K562 (cell line): ENCODE data around the gene SRGN. TPM values are rescaled to one million over a fixed set of nuclear protein-coding genes. Genes with fewer than 3 reads are reported as not detected.

Source experiments
- ATF3 ChIP-seq, 2 experiments: fragments of 450-650 bp in 1 of 2; sonication (generic) in 1 of 2; formaldehyde crosslinking in 1 of 2; IDR thresholded peaks in 1 of 2; conservative IDR thresholded peaks in 1 of 2; 2 replicates each; pipeline versions ENCODE4 v1.6.1 to v1.8.1; 2016 to 2023; ENCODE audit warnings: mild to moderate bottlenecking in 2 of 2, moderate library complexity in 2 of 2, inconsistent platforms in 1 of 2, missing genetic modification reagents in 1 of 2
- BCOR ChIP-seq: fragments of 450-650 bp; IDR thresholded peaks from 2 replicates; pipeline ENCODE4 v1.6.1; 2016
- CBX1 ChIP-seq: sonication (generic); IDR thresholded peaks from 2 replicates; pipeline ENCODE4 v1.6.1; 2016; ENCODE audit warnings: antibody characterized with exemption, low read depth, mild to moderate bottlenecking
- CREB1 ChIP-seq, 2 experiments: sonication (generic) in 1 of 2; formaldehyde crosslinking in 1 of 2; IDR thresholded peaks; 2 replicates each; pipeline versions ENCODE4 v1.6.1 to v1.8.0; 2012 to 2022; ENCODE audit warnings: inconsistent platforms in 1 of 2, mild to moderate bottlenecking in 1 of 2, missing genetic modification reagents in 1 of 2, moderate library complexity in 1 of 2
- EGR1 ChIP-seq: fragments of 450-650 bp; conservative IDR thresholded peaks from 2 replicates; pipeline ENCODE4 v1.6.1; 2017; ENCODE audit warnings: mild to moderate bottlenecking
- ETV5 ChIP-seq: sonication (generic); formaldehyde crosslinking; IDR thresholded peaks from 2 replicates; pipeline ENCODE4 v1.4.0; 2020; ENCODE audit warnings: low read depth, mild to moderate bottlenecking, missing genetic modification reagents
- FOXA3 ChIP-seq, 2 experiments: fragments of 450-650 bp in 1 of 2; sonication (generic) in 1 of 2; formaldehyde crosslinking; IDR thresholded peaks in 1 of 2; conservative IDR thresholded peaks in 1 of 2; 2 replicates each; pipeline versions ENCODE4 v1.4.0 to v1.8.0; 2020 to 2022; ENCODE audit warnings: mild to moderate bottlenecking in 2 of 2, missing genetic modification reagents in 1 of 2
- KDM1A ChIP-seq, 2 experiments: fragments of 450-650 bp; IDR thresholded peaks; 2 replicates each; pipeline ENCODE4 v1.6.1; 2016; ENCODE audit warnings: mild to moderate bottlenecking in 2 of 2
- LCOR ChIP-seq: sonication (generic); formaldehyde crosslinking; IDR thresholded peaks from 2 replicates; pipeline ENCODE4 v1.8.0; 2022; ENCODE audit warnings: mild to moderate bottlenecking, missing genetic modification reagents
- MYBL2 ChIP-seq, 2 experiments: fragments of 450-650 bp in 1 of 2; sonication (generic) in 1 of 2; formaldehyde crosslinking in 1 of 2; IDR thresholded peaks; 2 replicates each; pipeline versions ENCODE4 v1.6.1 to v1.8.1; 2017 to 2022; ENCODE audit warnings: borderline replicate concordance in 1 of 2, inconsistent platforms in 1 of 2, low read depth in 1 of 2, mild to moderate bottlenecking in 1 of 2, missing genetic modification reagents in 1 of 2, moderate library complexity in 1 of 2
- RBM25 ChIP-seq: fragments of 200-400 bp; formaldehyde crosslinking; IDR thresholded peaks from 2 replicates; pipeline ENCODE4 v1.6.1; 2018; ENCODE audit warnings: low read length, low read depth, moderate library complexity; ENCODE audit not compliant: severe bottlenecking
- RCOR1 ChIP-seq, 2 experiments: IDR thresholded peaks; 2 replicates each; pipeline ENCODE4 v1.6.1; 2012; ENCODE audit warnings: low read depth in 2 of 2, low read length in 2 of 2, borderline replicate concordance in 1 of 2, improper control_type of control experiment in 1 of 2
- THAP12 ChIP-seq: fragments of 250-450 bp; sonication (Bioruptor Pico); IDR thresholded peaks from 2 replicates; pipeline ENCODE4 v1.9.0; 2021; ENCODE audit warnings: mild to moderate bottlenecking, inconsistent platforms
- ZNF121 ChIP-seq: sonication (generic); formaldehyde crosslinking; conservative IDR thresholded peaks from 2 replicates; pipeline ENCODE4 v1.8.0; 2022; ENCODE audit warnings: missing genetic modification reagents
- ZNF384 ChIP-seq: IDR thresholded peaks from 2 replicates; pipeline ENCODE4 v1.6.1; 2012; ENCODE audit warnings: low read depth, low read length, improper control_type of control experiment
- polyA plus RNA-seq, 8 experiments: library from polyadenylated mRNA; depleted of rRNA in 4 of 8; stranded (reverse) in 5 of 8; unstranded in 3 of 8; fragments of >200 nt; fragmentation: Nextera tagmentation in 2 of 8; fragmentation: Illumina TruSeq in 1 of 8; extraction: Ambion mirVana in 2 of 8; extraction: Trizol in 1 of 8; gene quantifications; 2 replicates each; pipeline versions ENCODE4 v1.2.1 to v1.2.3, GENCODE V29; 2011 to 2014; ENCODE audit warnings: inconsistent platforms in 1 of 8, missing spikeins in 1 of 8
- total RNA-seq, 7 experiments: library from RNA; depleted of rRNA in 6 of 7; stranded (reverse); fragments of >200 nt in 6 of 7; fragmentation: Illumina TruSeq in 2 of 7; extraction: Trizol in 2 of 7; gene quantifications; 2 replicates each; pipeline versions ENCODE4 v1.2.1 to v1.2.3, GENCODE V29; 2011 to 2021; ENCODE audit warnings: low replicate concordance in 1 of 7

The SRGN gene
- total and polyA plus RNA-seq, 9 of the 15 experiments (the other 6 are each of a cell fraction or from before 2014, with no cell fraction given): 136 to 304 (median 180) TPM

DNA sequence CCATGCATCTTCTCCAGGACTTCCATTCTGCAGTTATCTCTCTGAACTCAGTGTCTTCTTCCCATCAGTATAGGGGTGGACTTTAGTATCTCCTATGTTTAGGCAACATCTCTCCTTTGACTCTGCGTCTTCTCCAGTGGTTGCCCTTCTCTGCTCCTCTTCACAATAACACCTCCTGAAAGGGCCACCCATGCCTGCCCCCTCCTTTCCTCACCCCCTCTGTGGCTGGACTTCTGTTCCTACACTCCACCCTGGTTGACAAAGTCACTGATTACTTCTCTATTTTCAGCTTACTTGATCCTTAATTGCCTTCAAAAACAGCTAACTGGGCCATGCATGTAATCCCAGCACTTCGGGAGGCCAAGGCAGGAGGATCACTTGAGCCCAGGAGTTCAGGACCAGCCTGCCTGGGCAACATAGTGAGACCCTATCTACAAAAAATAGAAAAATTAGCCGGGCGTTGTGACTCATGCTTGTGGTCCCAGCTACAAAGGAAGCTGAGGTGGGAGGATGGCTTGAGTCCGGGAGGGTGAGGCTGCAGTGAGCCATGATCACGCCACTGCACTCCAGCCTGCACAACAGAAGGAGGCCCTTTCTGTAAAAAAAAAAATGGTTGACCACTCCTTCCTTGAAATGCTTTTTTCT lies 13.7 kb downstream of the SRGN start (continued):
- TF ChIP-seq ETV5 (CRISPR knock-in tag): 0 out of 2 replicates have a peak, but pooled peaks have one; percentile 21
- peak; percentile 53 for TF ChIP-seq ATF3 (IDR thresholded peaks at IDR 0.05)
- no peak for TF ChIP-seq ATF3 (CRISPR knock-in tag; conservative IDR thresholded peaks at IDR 0.05)
- no peak for TF ChIP-seq MYBL2 (IDR thresholded peaks at IDR 0.05; ENCODE audit: low read depth)
- no peak for TF ChIP-seq MYBL2 (CRISPR knock-in tag; IDR thresholded peaks at IDR 0.05; ENCODE audit: borderline replicate concordance)
- TF ChIP-seq ZNF121 (CRISPR knock-in tag): peak; percentile 100
- TF ChIP-seq CBX1: 0 out of 2 replicates have a peak, but pooled peaks have one; percentile 35
- 0 out of 4 replicates have a peak, but pooled peaks of 1 of the 2 experiments have one; percentile 24 for TF ChIP-seq RCOR1 (IDR thresholded peaks at IDR 0.05; ENCODE audit: borderline replicate concordance in 1 of 2, low read depth in 2 of 2, low read length in 2 of 2)
- TF ChIP-seq BCOR: peak; percentile 67; the same call in 1 of the 2 replicates
- peak; percentile 76 for TF ChIP-seq RBM25
- no peak for TF ChIP-seq FOXA3 (CRISPR knock-in tag; conservative IDR thresholded peaks at IDR 0.05 in 1 of 2, IDR thresholded peaks at IDR 0.05 in 1 of 2)
- 0 out of 2 replicates have a peak, but pooled peaks have one; percentile 26 for TF ChIP-seq EGR1
- 0 out of 2 replicates have a peak, but pooled peaks have one; percentile 47 for TF ChIP-seq LCOR
- TF ChIP-seq ZNF384: peak; percentile 81
- no peak for TF ChIP-seq CREB1 (IDR thresholded peaks at IDR 0.05)
- TF ChIP-seq CREB1 (CRISPR knock-in tag; IDR thresholded peaks at IDR 0.05): no peak
- no peak for TF ChIP-seq THAP12 (CRISPR knock-in tag)
- TF ChIP-seq KDM1A (IDR thresholded peaks at IDR 0.05): peak; percentile 38 to 60; a peak in 2 of 4 replicates
